Neural cell (in vitro differentiated cells): ENCODE data around the gene CLDN22. TPM values are rescaled to one million over a fixed set of nuclear protein-coding genes. Genes with fewer than 3 reads are reported as not detected.

ENCODE experiments used
- polyA plus RNA-seq: library from polyadenylated mRNA; depleted of rRNA; stranded (reverse); fragments of >200 nt; gene quantifications from 2 replicates; pipeline ENCODE4 v1.2.3, GENCODE V29; 2014

The CLDN22 gene
- polyA plus RNA-seq, 1 donor from 2014 or later: not detected

Other genes starting within 250 kb of the CLDN22 start
- gene WWC2, start 221.0 kb downstream of the CLDN22 start, polyA plus RNA-seq: 3.9 and 5.7 TPM in 2 replicates
- not detected in 2 replicates for gene CLDN24, start 2.1 kb upstream of the CLDN22 start, polyA plus RNA-seq
- 58.9 and 59.5 TPM in 2 replicates for gene CDKN2AIP, start 124.4 kb upstream of the CLDN22 start, polyA plus RNA-seq
- gene ING2, start 184.8 kb upstream of the CLDN22 start, polyA plus RNA-seq: 27.2 TPM in 2 replicates